ENCODE results near the gene ATP10B. TPM values are rescaled to one million over a fixed set of nuclear protein-coding genes. Genes with fewer than 3 reads are reported as not detected.

ATP10B gene
- total RNA-seq, 4 donors from 2014 or later = 9.0 to 45.9 (median 13.9) TPM

- Histone ChIP-seq H3K27me3 (no peaks in the 10 kb centered on the region), H3K9me3 (no peaks in the 10 kb centered on the region), H3K27ac (peak overlapping the region in 3 of 4 donors; percentile 29 to 73 (median 54)), H3K4me1 (peaks cover 0 to 13% (median 6%) of the 10 kb centered on the region in 4 donors), H3K4me3 (no peak overlapping the region), H3K36me3 (no peaks in the 10 kb centered on the region)
- 40 to 64% methylated on average over 3 of the region's 3 CpGs for WGBS, 2 donors
- TF ChIP-seq EP300 (IDR thresholded peaks at IDR 0.05) (no peak), POLR2A (IDR thresholded peaks at IDR 0.05) (no peak), CTCF (IDR thresholded peaks at IDR 0.05) (no peak)
- no peak for DNase-seq (ENCODE audit: low spot score in 2 of 2)
These were observed 154.7 kb downstream of the ATP10B start for GRCh38 chr5:160697281-160697680.

- no peaks in the 10 kb centered on the region for H3K36me3 ChIP-seq
- H3K27me3 ChIP-seq = no peaks in the 10 kb centered on the region
- H3K4me1 ChIP-seq = peaks cover 0 to 13% (median 6%) of the 10 kb centered on the region in 4 donors
- H3K27ac ChIP-seq = peak overlapping the region in 2 of 4 donors; percentile 26 to 55
- no peak overlapping the region for H3K4me3 ChIP-seq
- DNase-seq (ENCODE audit: low spot score in 2 of 2) = no peak
- no peaks in the 10 kb centered on the region for H3K9me3 ChIP-seq
- WGBS, 2 donors = 64 to 65% methylated on average over 2 of the region's 2 CpGs
- TF ChIP-seq POLR2A (IDR thresholded peaks at IDR 0.05) (no peak), EP300 (IDR thresholded peaks at IDR 0.05) (no peak), CTCF (IDR thresholded peaks at IDR 0.05) (no peak)
These were observed 157.1 kb downstream of the ATP10B start for GRCh38 chr5:160694896-160695295.

- Histone ChIP-seq H3K4me1 (peaks cover 0 to 13% (median 6%) of the 10 kb centered on the region in 4 donors), H3K9me3 (no peaks in the 10 kb centered on the region), H3K27ac (peak overlapping the region in 1 of 4 donors; percentile 35), H3K4me3 (no peak overlapping the region), H3K36me3 (no peaks in the 10 kb centered on the region), H3K27me3 (no peaks in the 10 kb centered on the region)
- no peak for DNase-seq (ENCODE audit: low spot score in 2 of 2)
- TF ChIP-seq EP300 (IDR thresholded peaks at IDR 0.05) = no peak
- TF ChIP-seq CTCF (IDR thresholded peaks at IDR 0.05) = no peak
- no peak for TF ChIP-seq POLR2A (IDR thresholded peaks at IDR 0.05)
- 49 to 70% methylated on average over 7 of the region's 7 CpGs for WGBS, 2 donors
These were observed 158.1 kb downstream of the ATP10B start for GRCh38 chr5:160693831-160694465.

GRCh38 chr5:160692271-160692670, 159.7 kb downstream of the ATP10B start:
- Histone ChIP-seq H3K27ac (no peak overlapping the region), H3K9me3 (no peaks in the 10 kb centered on the region), H3K36me3 (no peaks in the 10 kb centered on the region), H3K27me3 (no peaks in the 10 kb centered on the region), H3K4me1 (peaks cover 0 to 6% (median 5%) of the 10 kb centered on the region in 4 donors), H3K4me3 (no peak overlapping the region)
- no peak for DNase-seq (ENCODE audit: low spot score in 2 of 2)
- no peak for TF ChIP-seq CTCF (IDR thresholded peaks at IDR 0.05)
- TF ChIP-seq EP300 (IDR thresholded peaks at IDR 0.05) = no peak
- TF ChIP-seq POLR2A (IDR thresholded peaks at IDR 0.05) = no peak
- 84 to 87% methylated on average over 2 of the region's 2 CpGs for WGBS, 2 donors

- Histone ChIP-seq H3K4me1 (no peaks in the 10 kb centered on the region), H3K27me3 (no peaks in the 10 kb centered on the region), H3K36me3 (peaks cover 0 to 13% (median 0%) of the 10 kb centered on the region in 3 donors), H3K9me3 (peaks cover 0 to 5% (median 0%) of the 10 kb centered on the region in 4 donors), H3K4me3 (no peak overlapping the region), H3K27ac (no peak overlapping the region)
- 34 to 44% methylated on average over 6 of the region's 6 CpGs for WGBS, 2 donors
- peak in 4 of 5 experiments; percentile 11 to 32 (median 24) for TF ChIP-seq CTCF (IDR thresholded peaks at IDR 0.05)
- TF ChIP-seq POLR2A (IDR thresholded peaks at IDR 0.05) = no peak
- TF ChIP-seq EP300 (IDR thresholded peaks at IDR 0.05) = no peak
- no peak for DNase-seq (ENCODE audit: low spot score in 2 of 2)
These were observed 166.3 kb downstream of the ATP10B start for GRCh38 chr5:160685695-160686094.

Measured in tibial nerve (tissue), 4 donors.